ENCODE measurements around the gene INTS11. TPM values are rescaled to one million over a fixed set of nuclear protein-coding genes. Genes with fewer than 3 reads are reported as not detected.

Gene INTS11
- total and polyA plus RNA-seq, 2 donors from 2014 or later: 73.6 to 100 TPM

GRCh38 chr1:1325288-1326074, 1.0 kb upstream of the INTS11 start:
- FAIRE-seq (no peak), DNase-seq (no peak)
- intact Hi-C loops (cut with DNase I): no loop called here
- H3K9me3 ChIP-seq (ENCODE audit: control insufficient read depth in 2 of 3, insufficient read depth in 1 of 3, low read length in 3 of 3): peaks cover 0 to 1% (median 0%) of the 10 kb centered on the region in 3 donors
- peaks cover 0 to 2% (median 0%) of the 10 kb centered on the region in 3 donors for H3K36me3 ChIP-seq (ENCODE audit: control insufficient read depth in 2 of 3, insufficient read depth in 3 of 3, low read length in 3 of 3)
- H3K4me3 ChIP-seq (ENCODE audit: low read length in 3 of 3): peak overlapping the region; percentile 53 to 82 (median 60)
- no peaks in the 10 kb centered on the region for H3K27me3 ChIP-seq (ENCODE audit: control insufficient read depth, insufficient read depth, low read length)
- peaks cover 0 to 23% (median 11%) of the 10 kb centered on the region in 3 donors for H3K4me1 ChIP-seq (ENCODE audit: control insufficient read depth in 2 of 3, insufficient read depth in 2 of 3, low read depth in 1 of 3, low read length in 3 of 3)
- peak overlapping the region; percentile 89 for H3K27ac ChIP-seq (ENCODE audit: low read depth in 2 of 2, low read length in 2 of 2)
- peak overlapping the region; percentile 29 to 85 (median 44) for H3K9ac ChIP-seq (ENCODE audit: low read length in 3 of 3)
- no peak for TF ChIP-seq CTCF (IDR thresholded peaks at IDR 0.05; ENCODE audit: borderline replicate concordance, extremely low read depth, insufficient read depth)

- TF ChIP-seq CTCF (IDR thresholded peaks at IDR 0.05; ENCODE audit: borderline replicate concordance, extremely low read depth, insufficient read depth): no peak
- no peaks in the 10 kb centered on the region for H3K27me3 ChIP-seq (ENCODE audit: control insufficient read depth, insufficient read depth, low read length)
- peaks cover 0 to 2% (median 0%) of the 10 kb centered on the region in 3 donors for H3K36me3 ChIP-seq (ENCODE audit: control insufficient read depth in 2 of 3, insufficient read depth in 3 of 3, low read length in 3 of 3)
- H3K9ac ChIP-seq (ENCODE audit: low read length in 3 of 3): peak overlapping the region; percentile 29 to 77 (median 29)
- H3K27ac ChIP-seq (ENCODE audit: low read depth in 2 of 2, low read length in 2 of 2): peak overlapping the region in 1 of 2 donors; percentile 28
- intact Hi-C loops (cut with DNase I): no loop called here
- no peaks in the 10 kb centered on the region for H3K9me3 ChIP-seq (ENCODE audit: control insufficient read depth in 2 of 3, insufficient read depth in 1 of 3, low read length in 3 of 3)
- FAIRE-seq (no peak), DNase-seq (no peak)
- peak overlapping the region; percentile 39 to 78 (median 47) for H3K4me3 ChIP-seq (ENCODE audit: low read length in 3 of 3)
- peaks cover 0 to 20% (median 11%) of the 10 kb centered on the region in 3 donors for H3K4me1 ChIP-seq (ENCODE audit: control insufficient read depth in 2 of 3, insufficient read depth in 2 of 3, low read depth in 1 of 3, low read length in 3 of 3)
Observed at GRCh38 chr1:1324084-1324523, 356 bp downstream of the INTS11 start.

DNA sequence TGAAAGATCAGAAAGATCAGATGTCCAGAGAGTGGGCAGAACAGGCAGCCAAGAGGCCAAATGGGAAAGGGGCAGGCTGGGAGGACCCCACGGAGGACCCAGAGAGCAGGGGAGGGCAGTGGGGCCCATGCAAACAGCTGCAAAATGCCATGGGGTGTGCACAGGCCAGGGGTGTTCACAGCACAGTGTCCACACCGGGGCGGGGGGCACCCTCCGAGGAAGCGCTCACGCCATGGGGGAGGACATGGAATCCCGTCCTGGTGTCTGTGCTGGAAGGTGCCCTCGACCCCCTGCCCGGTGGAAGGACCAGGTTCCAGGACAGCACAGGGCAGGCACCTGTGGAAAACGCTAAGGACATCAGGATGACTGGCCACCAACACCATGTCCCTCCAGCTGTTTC, 1.5 kb downstream of the INTS11 start:
- Histone ChIP-seq H3K9ac (ENCODE audit: low read length in 3 of 3) (no peak overlapping the region), H3K27me3 (ENCODE audit: control insufficient read depth, insufficient read depth, low read length) (no peaks in the 10 kb centered on the region), H3K36me3 (ENCODE audit: control insufficient read depth in 2 of 3, insufficient read depth in 3 of 3, low read length in 3 of 3) (peaks cover 0 to 2% (median 0%) of the 10 kb centered on the region in 3 donors), H3K27ac (ENCODE audit: low read depth in 2 of 2, low read length in 2 of 2) (no peak overlapping the region), H3K4me3 (ENCODE audit: low read length in 3 of 3) (no peak overlapping the region), H3K9me3 (ENCODE audit: control insufficient read depth in 2 of 3, insufficient read depth in 1 of 3, low read length in 3 of 3) (no peaks in the 10 kb centered on the region), H3K4me1 (ENCODE audit: control insufficient read depth in 2 of 3, insufficient read depth in 2 of 3, low read depth in 1 of 3, low read length in 3 of 3) (peaks cover 0 to 20% (median 11%) of the 10 kb centered on the region in 3 donors)
- intact Hi-C loops (cut with DNase I): no loop called here
- TF ChIP-seq CTCF (IDR thresholded peaks at IDR 0.05; ENCODE audit: borderline replicate concordance, extremely low read depth, insufficient read depth): no peak
- DNase-seq (no peak), FAIRE-seq (no peak)
